Activated T-helper 2 cell treated with anti-CD3 and anti-CD28 coated beads, Interferon-gamma antibody, Interleukin-2, Interleukin-4, amounts not matched to agents 10 μg/mL and 5 μg/mL and 100 μg/mL, durations not matched to agents 14 hours and 24 hours and 36 hours (primary cell): ENCODE data around the gene CYB5D1. TPM values are rescaled to one million over a fixed set of nuclear protein-coding genes. Genes with fewer than 3 reads are reported as not detected.

Experiments
- DNase-seq: peaks from one replicate; pipeline ENCODE4 v3.0.0; 2021; ENCODE audit warnings: low spot score
- H3K27ac Mint-ChIP-seq: one replicate; pipeline ENCODE4 v1.8.0; 2021; ENCODE audit warnings: mixed read lengths
- H3K27me3 Mint-ChIP-seq: one replicate; pipeline ENCODE4 v1.8.0; 2021; ENCODE audit warnings: low read depth, mixed read lengths
- H3K36me3 Mint-ChIP-seq: one replicate; pipeline ENCODE4 v1.8.0; 2021; ENCODE audit warnings: low read depth, mixed read lengths
- H3K4me1 Mint-ChIP-seq: one replicate; pipeline ENCODE4 v1.8.0; 2021; ENCODE audit warnings: low read depth, mixed read lengths
- H3K4me3 Mint-ChIP-seq: one replicate; pipeline ENCODE4 v1.8.0; 2021; ENCODE audit warnings: low read depth, mild to moderate bottlenecking, moderate library complexity, mixed read lengths
- H3K9me3 Mint-ChIP-seq: one replicate; pipeline ENCODE4 v1.8.0; 2021; ENCODE audit warnings: mixed read lengths
- intact Hi-C: fragments of 100-400 bp; cut with micrococcal nuclease; formaldehyde crosslinking; loops from one replicate; pipeline ENCODE4 v1.15.1; 2023
- total RNA-seq: library from RNA; stranded (reverse); gene quantifications from 2 replicates; pipeline ENCODE4 v1.2.3, GENCODE V29; 2022

CYB5D1 gene
- total RNA-seq, 1 donor from 2014 or later: 8.8 TPM

- no peak overlapping the region for H3K4me3 Mint-ChIP-seq
- intact Hi-C loops: no loop called here
- no peaks in the 10 kb centered on the region for H3K9me3 Mint-ChIP-seq
- H3K27me3 Mint-ChIP-seq: no peaks in the 10 kb centered on the region
- peaks cover 88% of the 10 kb centered on the region for H3K36me3 Mint-ChIP-seq
- H3K27ac Mint-ChIP-seq: peak overlapping the region; percentile 24
- H3K4me1 Mint-ChIP-seq: peaks cover 14% of the 10 kb centered on the region
- DNase-seq: no peak
Measured at GRCh38 chr17:7894226-7894625, 36.4 kb downstream of the CYB5D1 start.

- Mint-ChIP-seq H3K9me3 (no peaks in the 10 kb centered on the region), H3K4me3 (no peak overlapping the region), H3K36me3 (peaks cover 87% of the 10 kb centered on the region), H3K27me3 (no peaks in the 10 kb centered on the region), H3K27ac (no peak overlapping the region), H3K4me1 (peaks cover 14% of the 10 kb centered on the region)
- no peak for DNase-seq
- intact Hi-C loops: no loop called here
Measured at GRCh38 chr17:7894866-7895265, 37.1 kb downstream of the CYB5D1 start.

DNA sequence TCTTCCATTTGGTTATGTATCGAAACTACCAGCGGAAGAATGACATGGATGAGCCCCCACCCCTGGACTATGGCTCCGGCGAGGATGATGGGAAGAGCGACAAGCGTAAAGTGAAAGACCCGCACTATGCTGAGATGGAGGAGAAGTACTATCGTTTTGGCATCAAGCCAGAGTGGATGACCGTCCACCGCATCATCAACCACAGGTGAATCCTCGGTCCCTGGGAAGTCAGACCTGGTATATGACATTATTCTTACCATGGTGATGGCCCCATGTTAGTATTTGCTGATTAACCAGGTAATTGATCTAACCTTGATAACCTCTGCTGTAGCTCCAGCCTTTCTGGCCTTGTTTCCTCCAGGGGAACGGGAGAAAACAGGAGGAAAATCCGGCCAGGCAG is 39.3 kb downstream of the CYB5D1 start:
- Mint-ChIP-seq H3K4me1 (peaks cover 11% of the 10 kb centered on the region), H3K4me3 (no peak overlapping the region), H3K9me3 (no peaks in the 10 kb centered on the region), H3K27ac (no peak overlapping the region), H3K36me3 (peaks cover 82% of the 10 kb centered on the region), H3K27me3 (no peaks in the 10 kb centered on the region)
- DNase-seq: no peak
- intact Hi-C loops: no loop called here

- DNase-seq: no peak
Measured at GRCh38 chr17:7897773-7898172, 40.0 kb downstream of the CYB5D1 start.

GRCh38 chr17:7903154-7904103 is 45.6 kb downstream of the CYB5D1 start:
- Mint-ChIP-seq H3K36me3 (peaks cover 91% of the 10 kb centered on the region), H3K4me1 (no peaks in the 10 kb centered on the region), H3K27me3 (no peaks in the 10 kb centered on the region), H3K27ac (no peak overlapping the region), H3K9me3 (no peaks in the 10 kb centered on the region), H3K4me3 (no peak overlapping the region)
- intact Hi-C loops: no loop called here
- DNase-seq: no peak

More at GRCh38 chr17:7897773-7898172, 40.0 kb downstream of the CYB5D1 start:
- Mint-ChIP-seq H3K27me3 (no peaks in the 10 kb centered on the region), H3K4me1 (peaks cover 11% of the 10 kb centered on the region), H3K27ac (peak overlapping the region; percentile 61), H3K36me3 (peaks cover 86% of the 10 kb centered on the region), H3K4me3 (no peak overlapping the region), H3K9me3 (no peaks in the 10 kb centered on the region)
- intact Hi-C loops: no loop called here

DNA sequence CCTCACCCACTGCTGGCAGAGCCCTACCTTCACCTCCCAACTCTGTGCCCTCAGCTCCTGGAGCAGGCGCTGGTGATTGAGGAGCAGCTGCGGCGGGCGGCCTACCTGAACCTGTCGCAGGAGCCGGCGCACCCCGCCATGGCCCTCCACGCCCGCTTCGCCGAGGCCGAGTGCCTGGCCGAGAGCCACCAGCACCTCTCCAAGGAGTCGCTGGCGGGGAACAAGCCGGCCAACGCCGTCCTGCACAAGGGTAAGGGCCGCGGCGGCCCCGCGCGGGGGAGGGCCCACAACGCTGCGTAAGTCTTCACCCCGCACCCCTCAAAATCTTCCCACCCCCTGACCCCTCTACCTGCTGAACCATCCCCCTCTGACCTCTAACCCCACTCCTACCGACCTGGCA is 51.3 kb downstream of the CYB5D1 start:
- H3K9me3 Mint-ChIP-seq: no peaks in the 10 kb centered on the region
- no peak overlapping the region for H3K27ac Mint-ChIP-seq
- no peaks in the 10 kb centered on the region for H3K27me3 Mint-ChIP-seq
- peaks cover 82% of the 10 kb centered on the region for H3K36me3 Mint-ChIP-seq
- H3K4me3 Mint-ChIP-seq: no peak overlapping the region
- peaks cover 7% of the 10 kb centered on the region for H3K4me1 Mint-ChIP-seq
- DNase-seq: no peak
- intact Hi-C loops: no loop called here

DNA sequence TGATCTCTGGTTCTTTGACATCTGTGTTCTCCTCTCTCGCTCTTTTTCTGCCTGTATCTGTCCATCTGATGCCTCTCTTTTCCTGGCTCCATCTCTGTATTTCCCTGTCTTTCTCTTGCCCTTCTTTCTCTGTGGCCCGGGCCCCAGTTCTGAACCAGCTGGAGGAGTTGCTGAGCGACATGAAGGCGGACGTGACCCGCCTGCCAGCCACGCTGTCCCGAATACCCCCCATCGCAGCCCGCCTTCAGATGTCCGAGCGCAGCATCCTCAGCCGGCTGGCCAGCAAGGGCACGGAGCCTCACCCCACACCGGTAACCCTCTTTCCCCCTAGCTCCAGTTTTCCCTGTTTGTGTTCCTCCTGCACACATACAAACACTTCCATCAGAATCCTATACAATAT is 52.5 kb downstream of the CYB5D1 start:
- H3K27me3 Mint-ChIP-seq: no peaks in the 10 kb centered on the region
- no peaks in the 10 kb centered on the region for H3K9me3 Mint-ChIP-seq
- peaks cover 70% of the 10 kb centered on the region for H3K36me3 Mint-ChIP-seq
- DNase-seq: no peak
- no peak overlapping the region for H3K4me3 Mint-ChIP-seq
- intact Hi-C loops: loop anchor here (5.0 kb wide), 2 partner anchors 132 to 147 kb away; no protein-coding TSS in a partner anchor
- H3K27ac Mint-ChIP-seq: no peak overlapping the region
- H3K4me1 Mint-ChIP-seq: peaks cover 14% of the 10 kb centered on the region

GRCh38 chr17:7910711-7911110 is 52.9 kb downstream of the CYB5D1 start:
- intact Hi-C loops: loop anchor here (5.0 kb wide), 2 partner anchors 132 to 147 kb away; no protein-coding TSS in a partner anchor
- no peak for DNase-seq
- Mint-ChIP-seq H3K27ac (no peak overlapping the region), H3K36me3 (peaks cover 66% of the 10 kb centered on the region), H3K4me1 (peaks cover 14% of the 10 kb centered on the region), H3K27me3 (no peaks in the 10 kb centered on the region), H3K9me3 (no peaks in the 10 kb centered on the region), H3K4me3 (no peak overlapping the region)

GRCh38 chr17:7911116-7911515 is 53.3 kb downstream of the CYB5D1 start:
- intact Hi-C loops: loop anchor here (5.0 kb wide), 2 partner anchors 131 to 146 kb away; no protein-coding TSS in a partner anchor
- no peaks in the 10 kb centered on the region for H3K9me3 Mint-ChIP-seq

More at GRCh38 chr17:7911116-7911515, 53.3 kb downstream of the CYB5D1 start:
- Mint-ChIP-seq H3K4me1 (peaks cover 14% of the 10 kb centered on the region), H3K27me3 (no peaks in the 10 kb centered on the region), H3K4me3 (no peak overlapping the region), H3K27ac (no peak overlapping the region), H3K36me3 (peaks cover 62% of the 10 kb centered on the region)
- DNase-seq: no peak

Other genes with a start within 250 kb of the CYB5D1 start
- 59.0 and 63.1 TPM in 2 replicates for gene FXR2, start 243.1 kb upstream of the CYB5D1 start, total RNA-seq
- 25.4 and 27.9 TPM in 2 replicates for gene SAT2, start 230.2 kb upstream of the CYB5D1 start, total RNA-seq
- gene SHBG, start 227.9 kb upstream of the CYB5D1 start, total RNA-seq: 0.46 TPM in 1 of 2 replicates, not detected in the other
- gene ATP1B2, start 207.1 kb upstream of the CYB5D1 start, total RNA-seq: 0.32 and 0.37 TPM in 2 replicates
- 165 and 174 TPM in 2 replicates for gene TP53, start 170.5 kb upstream of the CYB5D1 start, total RNA-seq
- gene WRAP53, start 169.5 kb upstream of the CYB5D1 start, total RNA-seq: 33.2 and 34.5 TPM in 2 replicates
- gene EFNB3, start 152.8 kb upstream of the CYB5D1 start, total RNA-seq: not detected in 2 replicates
- not detected in 2 replicates for gene DNAH2, start 140.3 kb upstream of the CYB5D1 start, total RNA-seq
- gene KDM6B, start 23.8 kb upstream of the CYB5D1 start, total RNA-seq: 96.0 and 99.6 TPM in 2 replicates
- 4.1 and 6.1 TPM in 2 replicates for gene TMEM88, start 2.9 kb upstream of the CYB5D1 start, total RNA-seq
- 52.6 and 53.0 TPM in 2 replicates for gene NAA38, start 444 bp upstream of the CYB5D1 start, total RNA-seq
- 158 and 164 TPM in 2 replicates for gene CHD3, start 30.8 kb downstream of the CYB5D1 start, total RNA-seq
- gene RNF227, start 58.3 kb downstream of the CYB5D1 start, total RNA-seq: 4.8 and 5.0 TPM in 2 replicates
- gene KCNAB3, start 71.9 kb downstream of the CYB5D1 start, total RNA-seq: 9.9 and 11.3 TPM in 2 replicates
- 156 and 190 TPM in 2 replicates for gene TRAPPC1, start 73.9 kb downstream of the CYB5D1 start, total RNA-seq
- gene CNTROB, start 74.2 kb downstream of the CYB5D1 start, total RNA-seq: 60.0 and 60.3 TPM in 2 replicates
- gene GUCY2D, start 144.6 kb downstream of the CYB5D1 start, total RNA-seq: not detected in 2 replicates
- not detected in 2 replicates for gene ALOX15B, start 181.1 kb downstream of the CYB5D1 start, total RNA-seq
- 0.87 and 1.4 TPM in 2 replicates for gene ALOX12B, start 229.7 kb downstream of the CYB5D1 start, total RNA-seq